Uterus (tissue), 4 donors: ENCODE data around the gene TTLL12. TPM values are rescaled to one million over a fixed set of nuclear protein-coding genes. Genes with fewer than 3 reads are reported as not detected.

Experiments used
- DNase-seq, 2 donors: peaks; one replicate each; pipeline ENCODE4 v3.0.0-alpha.2; 2019 to 2020
- H3K27ac ChIP-seq, 2 donors: fragments of 200-600 bp; sonication (generic); 1 replicate in 1 of 2; 2 replicates in 1 of 2; pipeline ENCODE4 v1.5.1; 2016 to 2018
- H3K27me3 ChIP-seq, 2 donors: fragments of 200-600 bp; sonication (generic); one replicate each; pipeline ENCODE4 v1.5.1; 2018 to 2019; ENCODE audit warnings: control low read depth in 1 of 2
- H3K36me3 ChIP-seq, 2 donors: fragments of 200-600 bp; sonication (generic); one replicate each; pipeline ENCODE4 v1.5.1; 2019; ENCODE audit warnings: control low read depth in 1 of 2
- H3K4me1 ChIP-seq, 2 donors: fragments of 200-600 bp; sonication (generic); one replicate each; pipeline ENCODE4 v1.5.1; 2018 to 2019; ENCODE audit warnings: control low read depth in 1 of 2
- H3K4me3 ChIP-seq, 2 donors: fragments of 200-600 bp; sonication (generic); 1 replicate in 1 of 2; 2 replicates in 1 of 2; pipeline ENCODE4 v1.5.1; 2018 to 2019; ENCODE audit warnings: mild to moderate bottlenecking in 1 of 2
- H3K9me3 ChIP-seq, 2 donors: fragments of 200-600 bp; sonication (generic); one replicate each; pipeline ENCODE4 v1.5.1; 2019; ENCODE audit warnings: control low read depth in 1 of 2
- CTCF ChIP-seq, 4 experiments: fragments of 200-600 bp in 2 of 4; fragments of 450-650 bp in 2 of 4; sonication (generic) in 2 of 4; IDR thresholded peaks; one replicate each; pipeline ENCODE4 v1.5.1; 2016 to 2019; ENCODE audit warnings: antibody characterized with exemption in 4 of 4, mild to moderate bottlenecking in 2 of 4, moderate library complexity in 1 of 4
- POLR2A ChIP-seq, 2 donors: fragments of 450-650 bp; IDR thresholded peaks; one replicate each; pipeline ENCODE4 v1.6.1; 2016; ENCODE audit warnings: antibody characterized with exemption in 2 of 2, mild to moderate bottlenecking in 1 of 2, moderate library complexity in 1 of 2
- intact Hi-C: fragments of 100-400 bp; cut with DNase I; formaldehyde crosslinking; loops from one replicate; pipeline ENCODE4 v1.15.1; 2023; ENCODE audit warnings: low total_unique reads
- total RNA-seq, 4 donors: library from RNA; depleted of rRNA in 3 of 4; stranded (reverse); fragments of >200 nt in 3 of 4; gene quantifications; one replicate each; pipeline versions ENCODE4 v1.1.0 to v1.2.4, GENCODE V29; 2014 to 2023
- donor health status: DM: yes; HTN: yes; CAD: no.

The TTLL12 gene
- total RNA-seq, 4 donors from 2014 or later: 6.7 to 29.7 (median 17.3) TPM

- H3K4me3 ChIP-seq: no peak overlapping the region
- no peaks in the 10 kb centered on the region for H3K9me3 ChIP-seq
- TF ChIP-seq POLR2A (IDR thresholded peaks at IDR 0.05): no peak
- TF ChIP-seq CTCF (IDR thresholded peaks at IDR 0.05): no peak
- H3K27ac ChIP-seq: no peak overlapping the region
- H3K4me1 ChIP-seq: no peaks in the 10 kb centered on the region
- intact Hi-C loops: no loop called here
- H3K36me3 ChIP-seq: no peaks in the 10 kb centered on the region
- H3K27me3 ChIP-seq: no peaks in the 10 kb centered on the region
- no peak for DNase-seq
These were observed 45.5 kb upstream of the TTLL12 start for GRCh38 chr22:43232445-43232844.

GRCh38 chr22:43231724-43232034, 44.7 kb upstream of the TTLL12 start:
- Histone ChIP-seq H3K4me3 (no peak overlapping the region), H3K27me3 (no peaks in the 10 kb centered on the region), H3K4me1 (no peaks in the 10 kb centered on the region), H3K9me3 (no peaks in the 10 kb centered on the region), H3K27ac (no peak overlapping the region), H3K36me3 (no peaks in the 10 kb centered on the region)
- intact Hi-C loops: no loop called here
- no peak for DNase-seq
- no peak for TF ChIP-seq POLR2A (IDR thresholded peaks at IDR 0.05)
- TF ChIP-seq CTCF (IDR thresholded peaks at IDR 0.05): no peak

GRCh38 chr22:43230971-43231723, 44.2 kb upstream of the TTLL12 start:
- DNase-seq: peak; percentile 33 to 55
- Histone ChIP-seq H3K27me3 (no peaks in the 10 kb centered on the region), H3K4me1 (no peaks in the 10 kb centered on the region), H3K9me3 (no peaks in the 10 kb centered on the region), H3K4me3 (no peak overlapping the region), H3K36me3 (no peaks in the 10 kb centered on the region), H3K27ac (no peak overlapping the region)
- intact Hi-C loops: no loop called here
- peak; percentile 76 to 82 (median 82) for TF ChIP-seq CTCF (IDR thresholded peaks at IDR 0.05)
- TF ChIP-seq POLR2A (IDR thresholded peaks at IDR 0.05): no peak

- Histone ChIP-seq H3K27me3 (no peaks in the 10 kb centered on the region), H3K27ac (no peak overlapping the region), H3K36me3 (no peaks in the 10 kb centered on the region), H3K9me3 (no peaks in the 10 kb centered on the region), H3K4me3 (no peak overlapping the region), H3K4me1 (no peaks in the 10 kb centered on the region)
- intact Hi-C loops: no loop called here
- no peak for DNase-seq
- TF ChIP-seq POLR2A (IDR thresholded peaks at IDR 0.05) (no peak), CTCF (IDR thresholded peaks at IDR 0.05) (no peak)
These were observed 43.6 kb upstream of the TTLL12 start for GRCh38 chr22:43230571-43230970.

- H3K9me3 ChIP-seq: no peaks in the 10 kb centered on the region
- no peaks in the 10 kb centered on the region for H3K4me1 ChIP-seq
- TF ChIP-seq POLR2A (IDR thresholded peaks at IDR 0.05) (no peak), CTCF (IDR thresholded peaks at IDR 0.05) (no peak)
- DNase-seq: no peak
- no peaks in the 10 kb centered on the region for H3K36me3 ChIP-seq
- H3K27me3 ChIP-seq: no peaks in the 10 kb centered on the region
- intact Hi-C loops: no loop called here
- H3K4me3 ChIP-seq: no peak overlapping the region
- no peak overlapping the region for H3K27ac ChIP-seq
These were observed 41.9 kb upstream of the TTLL12 start for GRCh38 chr22:43228863-43229262.
